HG03439 (cell line): Measurements from ENCODE around the gene RAB6B.

Source experiments
- ATAC-seq: cut with Tn5 transposase; IDR thresholded peaks from one replicate; pipeline ENCODE4 v1.9.1; 2021; ENCODE audit warnings: mild to moderate bottlenecking, moderate library complexity; ENCODE audit not compliant: unreplicated experiment

Gene RAB6B

GRCh38 chr3:133838916-133839800, 56.5 kb downstream of the RAB6B start:
- ATAC-seq, result no peak

GRCh38 chr3:133838296-133838789, 57.3 kb downstream of the RAB6B start:
- no peak for ATAC-seq

- no peak for ATAC-seq
Observed at GRCh38 chr3:133837487-133838295, 58.0 kb downstream of the RAB6B start.

GRCh38 chr3:133836497-133837158, 59.1 kb downstream of the RAB6B start:
- no peak for ATAC-seq

- no peak for ATAC-seq
Observed at GRCh38 chr3:133835961-133836360, 59.7 kb downstream of the RAB6B start.

GRCh38 chr3:133835418-133835743, 60.3 kb downstream of the RAB6B start:
- no peak for ATAC-seq

- no peak for ATAC-seq
Observed at GRCh38 chr3:133834621-133835417, 60.9 kb downstream of the RAB6B start.

GRCh38 chr3:133833880-133834620, 61.6 kb downstream of the RAB6B start:
- no peak for ATAC-seq

- ATAC-seq, result no peak
Observed at GRCh38 chr3:133833267-133833666, 62.4 kb downstream of the RAB6B start.

GRCh38 chr3:133832802-133833144, 62.9 kb downstream of the RAB6B start:
- ATAC-seq, result no peak

- no peak for ATAC-seq
Observed at GRCh38 chr3:133831966-133832801, 63.5 kb downstream of the RAB6B start.

GRCh38 chr3:133830071-133830470, 65.6 kb downstream of the RAB6B start:
- ATAC-seq, result no peak

GRCh38 chr3:133829310-133829707, 66.4 kb downstream of the RAB6B start:
- ATAC-seq, result no peak

GRCh38 chr3:133828576-133829309, 66.9 kb downstream of the RAB6B start:
- ATAC-seq, result no peak

- no peak for ATAC-seq
Observed at GRCh38 chr3:133827684-133828083, 68.0 kb downstream of the RAB6B start.

- no peak for ATAC-seq
Observed at GRCh38 chr3:133827136-133827535, 68.5 kb downstream of the RAB6B start.

- no peak for ATAC-seq
Observed at GRCh38 chr3:133825969-133826727, 69.5 kb downstream of the RAB6B start.
